Kidney tubule cell (primary cell): ENCODE measurements around the gene FGF14.

Source experiments
- DNase-seq: peaks from one replicate; pipeline ENCODE4 v3.0.0-alpha.2; 2018; ENCODE audit warnings: low spot score

Gene FGF14

DNA sequence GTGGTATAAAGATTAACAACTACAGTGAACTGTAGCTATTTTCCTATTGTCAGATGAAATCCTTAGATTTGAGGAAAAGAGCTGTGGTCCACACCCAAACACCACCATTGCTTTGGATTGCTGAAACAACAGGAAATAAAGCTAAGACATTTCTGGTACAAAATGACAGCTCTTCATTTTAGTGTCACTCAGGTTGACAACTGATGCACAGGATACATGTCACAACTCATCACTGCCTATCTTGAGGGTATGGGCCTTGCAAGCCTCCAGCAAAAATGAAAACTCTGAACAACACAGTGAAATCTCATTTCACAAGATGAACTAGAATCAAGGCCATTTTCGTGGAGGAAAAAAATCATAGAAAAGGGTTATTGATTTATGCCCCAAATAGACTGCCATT lies 609.7 kb downstream of the FGF14 start:
- no peak for DNase-seq

DNA sequence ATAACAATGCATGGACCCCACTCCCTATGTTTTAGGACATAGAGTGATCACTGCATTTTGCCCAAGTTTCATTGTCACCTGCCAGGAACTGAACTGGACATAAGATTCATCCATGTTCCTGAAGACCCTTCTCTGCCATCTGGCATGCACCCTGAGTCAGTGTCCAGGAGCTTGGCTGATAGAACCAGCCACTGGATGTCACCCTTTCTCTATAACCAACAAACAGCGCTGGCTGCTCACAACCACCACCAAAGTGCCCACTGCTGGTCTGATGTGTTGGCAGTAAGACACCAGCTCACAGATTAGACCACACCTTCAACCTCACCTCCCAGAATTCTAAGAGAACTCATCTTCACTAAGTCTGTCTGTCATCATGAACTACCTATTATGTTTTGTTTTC lies 616.0 kb downstream of the FGF14 start:
- DNase-seq = peak; percentile 50

DNA sequence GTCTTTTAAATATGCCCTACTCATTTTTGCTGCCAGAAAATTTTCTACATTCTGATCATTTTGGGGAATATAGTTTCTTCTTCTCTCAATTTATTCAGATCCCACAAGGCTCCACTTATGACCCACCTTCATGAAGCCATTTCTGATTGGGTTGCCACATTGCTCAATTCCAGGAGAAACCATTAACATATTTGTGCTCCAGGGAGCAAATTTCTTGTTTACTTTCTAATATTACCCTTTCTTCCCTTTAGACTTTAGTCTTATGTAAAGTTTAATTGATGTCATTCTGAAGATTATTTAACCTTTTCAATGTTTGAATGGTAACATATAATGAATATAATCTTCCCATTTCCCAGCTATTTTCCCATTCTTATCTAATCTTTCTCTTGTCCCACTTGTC lies 617.5 kb downstream of the FGF14 start:
- DNase-seq = no peak

DNA sequence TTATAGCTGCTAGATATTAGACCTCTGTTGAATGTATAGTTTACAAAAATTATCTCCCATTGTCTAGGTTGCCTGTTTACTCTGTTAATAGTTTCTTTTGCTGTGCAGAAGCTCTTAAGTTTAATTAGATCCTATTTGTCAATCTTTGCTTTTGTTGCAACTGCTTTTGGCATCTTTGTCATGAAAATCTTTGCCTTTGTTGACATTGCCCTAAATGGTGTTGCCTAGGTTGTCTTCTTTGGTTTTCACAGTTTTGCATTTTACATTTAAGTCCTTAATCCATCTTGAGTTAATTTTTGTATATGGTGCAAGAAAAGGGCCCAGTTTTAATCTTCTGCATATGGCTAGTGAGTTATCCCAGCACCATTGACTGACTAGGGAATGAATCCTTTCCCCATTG lies 618.3 kb downstream of the FGF14 start:
- no peak for DNase-seq

DNA sequence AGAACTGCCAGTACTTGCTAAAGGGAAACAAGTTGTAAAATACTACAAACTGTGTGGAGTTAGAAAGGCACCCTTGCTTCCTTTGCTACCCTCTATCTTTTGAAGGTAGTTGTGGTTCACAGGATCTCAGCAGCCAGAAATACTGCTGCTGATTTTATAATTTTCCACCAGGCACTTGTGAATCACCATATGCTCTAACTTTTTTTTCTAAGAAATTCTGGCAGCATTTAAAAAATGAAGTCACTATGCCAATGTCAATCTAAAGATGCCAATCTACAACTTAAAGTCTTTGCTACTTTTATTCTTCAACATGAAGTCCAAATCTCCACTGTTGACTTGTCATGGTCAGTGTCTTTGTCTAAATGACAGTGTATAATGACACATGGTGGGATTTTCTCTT lies 621.6 kb downstream of the FGF14 start:
- no peak for DNase-seq

DNA sequence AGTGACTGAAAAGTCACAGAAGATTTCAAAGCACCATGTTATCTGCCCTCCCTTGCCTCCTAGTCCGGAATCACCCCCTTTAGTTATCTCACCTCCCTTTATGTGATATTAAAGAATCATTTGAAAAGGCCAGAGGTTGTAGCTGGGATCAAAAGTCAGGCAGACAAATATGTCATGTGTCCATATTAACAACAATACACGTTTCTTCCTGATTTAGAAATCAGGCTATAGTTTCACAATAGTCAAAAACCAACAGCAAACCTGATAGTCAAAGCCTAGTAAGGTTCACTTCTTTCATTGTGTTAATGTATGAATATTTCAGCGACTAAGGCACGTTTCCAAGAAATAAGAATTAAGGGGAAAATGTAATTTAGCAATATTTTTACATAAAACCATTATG lies 622.7 kb downstream of the FGF14 start:
- DNase-seq = no peak

DNA sequence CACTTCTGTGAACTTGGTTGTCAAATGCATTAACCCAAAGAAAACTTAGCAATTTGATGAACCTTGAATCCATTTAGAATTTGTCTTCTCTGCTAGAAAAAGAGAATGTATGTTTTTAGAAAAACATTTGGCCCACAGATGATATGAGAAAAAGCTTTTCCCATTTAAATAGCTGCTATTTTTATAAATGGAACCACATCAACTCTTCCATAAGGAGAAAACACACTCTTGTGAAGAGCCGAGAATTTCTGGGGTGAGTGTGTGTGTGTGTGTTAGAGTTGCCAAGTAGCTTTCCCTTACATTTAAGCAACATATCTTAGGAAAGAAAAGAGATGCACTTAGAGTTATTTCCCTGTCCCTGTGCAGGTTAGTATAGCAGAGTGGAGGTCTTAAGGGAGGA lies 626.6 kb downstream of the FGF14 start:
- DNase-seq = no peak

DNA sequence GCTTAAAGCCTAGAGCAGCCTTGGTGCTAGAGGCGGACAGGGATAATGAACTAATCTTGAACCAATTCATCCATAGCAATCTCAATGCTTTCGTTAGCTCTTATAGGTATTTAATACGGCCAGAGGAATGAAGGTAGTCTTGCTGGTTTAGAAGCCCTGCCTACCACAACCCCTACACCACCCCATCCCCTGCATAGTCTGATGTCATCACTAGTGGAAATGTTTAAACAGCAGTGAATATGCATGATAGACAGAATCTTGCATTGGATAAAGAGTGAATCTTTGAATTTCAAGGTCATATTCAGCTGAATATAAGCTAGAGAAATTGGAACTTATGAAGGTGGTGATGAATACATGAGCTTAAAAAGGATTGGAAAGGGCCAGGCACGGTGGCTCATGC lies 627.5 kb downstream of the FGF14 start:
- no peak for DNase-seq

DNA sequence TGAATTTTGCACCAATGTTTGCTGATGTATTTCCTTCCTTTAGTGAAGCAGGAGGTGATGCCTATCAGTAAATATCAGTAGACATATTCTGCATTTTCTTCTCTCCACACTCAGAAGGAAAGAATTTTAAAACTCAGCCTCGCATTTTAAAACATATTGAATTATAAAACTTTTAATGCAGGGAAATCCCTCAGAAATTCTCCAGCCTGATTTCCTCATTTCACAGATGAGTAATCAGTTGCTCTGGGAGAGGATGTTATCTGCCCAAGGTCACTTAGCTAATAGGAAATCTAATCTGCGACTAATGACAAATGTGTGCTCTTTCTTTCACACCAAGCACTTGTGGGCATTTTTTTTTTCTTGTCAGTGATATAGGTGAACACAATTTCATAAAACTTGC lies 628.8 kb downstream of the FGF14 start:
- peak; percentile 65 for DNase-seq

DNA sequence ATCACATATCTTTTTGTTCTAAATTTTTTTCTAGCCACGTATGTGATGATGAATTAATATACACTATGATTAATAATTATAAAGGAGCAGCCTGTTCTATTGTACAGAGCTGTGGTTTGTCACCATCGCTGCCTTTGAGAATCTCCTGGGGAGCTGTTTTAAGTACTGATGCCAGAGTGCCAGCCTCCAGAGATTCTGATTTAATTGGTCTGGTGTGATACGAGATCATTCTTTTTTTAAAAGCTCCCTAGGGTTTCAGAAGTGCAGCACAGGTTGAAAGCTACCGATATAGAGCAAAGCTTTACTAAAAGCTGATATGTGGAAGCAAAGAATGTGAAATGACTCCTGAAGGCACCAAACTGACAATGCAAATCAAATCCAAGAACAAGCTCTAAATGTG lies 634.7 kb downstream of the FGF14 start:
- DNase-seq = no peak

DNA sequence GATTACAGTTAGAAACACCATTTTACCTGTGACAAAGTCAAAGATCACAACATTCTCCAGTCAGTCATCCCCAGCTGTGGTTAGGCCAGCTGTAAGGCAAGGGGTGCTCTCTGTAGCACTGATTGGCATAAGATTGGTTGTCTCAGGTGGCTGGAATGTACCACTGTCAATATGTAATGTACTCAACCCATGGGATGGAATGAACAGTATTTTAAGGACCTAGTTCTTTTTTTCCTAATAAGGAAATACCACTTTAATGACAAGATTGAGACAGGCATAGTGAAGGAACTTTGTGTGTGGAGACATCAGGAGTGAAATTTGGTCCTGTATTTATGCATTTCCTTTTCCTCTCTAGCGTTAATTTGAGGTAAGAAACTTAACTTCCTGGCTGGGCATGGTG lies 638.7 kb downstream of the FGF14 start:
- peak; percentile 89 for DNase-seq

DNA sequence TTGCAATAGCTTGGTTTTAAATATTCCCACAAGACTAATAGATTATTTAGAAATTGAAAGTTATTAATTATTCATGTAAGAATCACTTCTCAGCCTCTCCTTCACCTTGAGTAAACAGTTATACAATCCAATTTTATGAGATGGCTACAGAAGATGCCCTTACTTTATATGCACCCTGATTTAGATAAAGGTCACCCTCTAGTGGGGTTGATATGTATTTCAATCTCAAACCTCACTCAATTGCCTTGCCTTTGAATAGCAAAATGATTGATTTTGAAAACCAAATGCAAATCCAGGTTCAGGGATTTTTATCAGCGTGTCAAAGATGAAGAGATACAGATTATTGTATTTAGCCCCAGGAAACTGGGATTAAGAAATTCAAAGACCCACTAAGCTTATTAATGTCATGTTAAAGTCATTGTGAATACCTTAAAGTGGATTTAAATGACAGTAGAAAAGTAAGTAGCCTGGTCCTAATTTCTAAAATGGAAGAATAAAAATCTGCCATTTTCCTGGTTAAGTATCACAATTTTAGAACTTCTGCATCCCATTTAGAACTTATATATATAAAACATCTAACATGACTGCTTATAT lies 644.3 kb downstream of the FGF14 start:
- DNase-seq = peak; percentile 58

DNA sequence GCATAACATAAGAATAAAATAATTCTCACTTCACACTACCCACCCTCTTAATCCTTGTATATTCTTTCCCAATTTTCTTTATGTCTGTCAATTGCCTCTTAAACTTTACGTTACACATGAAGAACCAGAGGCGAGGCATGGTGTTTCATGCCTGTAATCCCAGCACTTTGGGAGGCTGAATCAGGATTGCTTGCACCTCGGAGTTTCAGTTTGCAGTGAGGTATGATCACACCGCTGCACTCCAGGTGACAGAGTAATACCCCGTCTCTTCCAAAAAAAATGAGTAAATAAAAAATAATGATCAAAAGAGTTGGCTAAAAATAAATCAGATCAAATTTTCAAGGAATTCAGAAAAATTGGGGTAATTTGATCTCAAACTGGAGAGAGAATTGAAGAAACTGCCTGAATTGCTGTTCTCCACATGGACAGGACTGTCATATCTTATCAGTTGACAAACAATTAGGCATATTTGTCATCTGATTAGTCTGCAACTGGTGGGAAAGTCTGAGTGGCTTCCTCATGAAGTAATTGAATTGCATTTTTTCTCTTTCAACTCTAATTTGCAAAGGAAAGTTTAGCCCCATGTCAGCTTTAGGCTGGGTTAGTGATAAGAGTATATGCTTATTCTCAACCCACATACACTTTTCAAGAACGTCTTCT lies 646.5 kb downstream of the FGF14 start:
- DNase-seq = no peak

DNA sequence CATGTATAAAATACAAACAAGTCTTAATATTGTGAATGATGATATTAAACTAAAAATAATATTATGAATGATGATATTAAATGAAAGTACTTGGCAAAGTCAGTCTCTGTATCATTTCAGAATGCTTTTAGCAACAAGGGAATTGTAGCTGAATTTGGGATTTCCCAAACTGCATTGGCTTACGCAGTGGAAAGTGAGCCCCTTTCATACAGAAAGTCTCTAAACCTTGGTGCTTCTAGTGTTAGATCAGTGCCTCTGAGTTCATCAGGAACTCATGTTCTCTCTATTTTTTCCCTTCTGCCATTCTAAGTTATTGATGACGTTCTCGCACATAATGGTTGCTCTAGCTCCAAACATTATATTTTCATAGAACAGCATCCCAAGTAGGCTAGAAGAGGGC lies 649.4 kb downstream of the FGF14 start:
- DNase-seq = no peak

DNA sequence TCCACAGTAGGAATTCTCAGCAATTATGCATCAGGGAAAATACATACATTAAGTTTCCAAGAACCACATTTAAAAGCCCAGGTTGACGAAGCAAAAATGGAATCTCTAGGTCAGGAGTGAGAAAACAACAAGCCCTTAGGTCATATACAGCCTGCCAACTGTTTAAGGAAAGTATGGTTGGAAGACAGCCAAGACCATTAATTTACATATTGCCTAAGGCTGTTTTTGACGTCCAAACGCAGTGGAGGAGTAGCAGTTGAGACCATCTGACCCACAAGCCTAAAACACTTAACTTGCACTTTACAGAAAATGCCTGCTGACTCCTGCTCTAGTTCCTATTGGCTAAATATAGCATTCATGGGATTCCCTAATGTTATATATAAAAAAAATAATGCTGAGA lies 650.4 kb downstream of the FGF14 start:
- peak; percentile 63 for DNase-seq

DNA sequence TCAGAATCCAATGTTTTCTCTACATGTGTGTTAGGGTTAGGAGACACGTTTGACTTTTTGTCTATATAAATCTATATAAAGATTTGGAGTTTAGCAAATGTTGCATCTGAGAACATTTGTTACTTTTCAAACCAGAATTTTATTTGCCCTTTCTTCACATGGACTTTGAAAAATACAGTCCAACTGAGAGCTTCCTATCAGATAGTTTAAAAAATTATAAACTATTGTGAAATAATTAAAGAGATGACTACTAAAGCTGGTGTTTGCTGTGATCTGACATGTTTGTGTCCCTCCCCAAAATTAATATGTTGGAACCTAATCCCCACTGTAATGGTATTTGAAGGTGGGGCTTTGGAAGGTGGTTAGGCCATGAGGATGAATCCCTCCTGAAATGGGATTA lies 652.3 kb downstream of the FGF14 start:
- DNase-seq = no peak

DNA sequence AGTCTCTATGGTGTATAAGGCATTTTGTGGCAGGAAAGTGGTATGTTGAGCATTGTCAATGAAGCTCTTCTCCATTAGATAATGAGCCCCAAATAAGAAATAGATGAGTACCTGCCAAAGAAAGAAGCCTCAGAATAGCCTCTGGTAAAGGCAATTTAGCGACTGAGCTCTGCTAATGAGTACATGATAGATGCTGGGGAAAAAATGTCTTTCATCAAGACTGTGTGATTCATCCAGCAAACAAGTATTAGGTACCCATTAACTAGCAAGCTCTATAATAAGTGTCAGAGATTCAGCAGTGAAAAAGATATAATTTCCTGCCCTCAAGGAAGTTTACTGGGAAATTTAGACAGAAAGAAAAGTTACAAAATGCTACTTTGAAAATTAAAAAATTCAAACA lies 654.8 kb downstream of the FGF14 start:
- DNase-seq = peak; percentile 76

DNA sequence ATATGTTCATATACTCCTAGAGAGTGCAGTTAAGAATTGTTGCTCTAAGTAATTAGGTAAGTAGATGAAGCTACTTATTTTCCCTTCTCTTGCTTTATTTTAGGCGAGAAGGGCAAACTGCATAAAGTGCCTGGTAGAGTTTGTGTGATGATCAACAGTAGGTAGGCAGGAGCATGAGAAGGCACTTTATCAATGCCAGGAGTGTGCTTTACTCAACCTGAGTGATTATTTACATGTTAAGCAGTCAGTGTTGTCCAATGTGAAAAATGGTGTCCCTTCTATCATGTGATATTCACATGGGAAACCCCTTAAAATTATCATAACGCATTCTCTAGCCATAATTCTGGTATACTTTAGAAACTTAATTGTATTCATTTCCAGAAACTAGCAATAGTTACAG lies 655.3 kb downstream of the FGF14 start:
- no peak for DNase-seq

DNA sequence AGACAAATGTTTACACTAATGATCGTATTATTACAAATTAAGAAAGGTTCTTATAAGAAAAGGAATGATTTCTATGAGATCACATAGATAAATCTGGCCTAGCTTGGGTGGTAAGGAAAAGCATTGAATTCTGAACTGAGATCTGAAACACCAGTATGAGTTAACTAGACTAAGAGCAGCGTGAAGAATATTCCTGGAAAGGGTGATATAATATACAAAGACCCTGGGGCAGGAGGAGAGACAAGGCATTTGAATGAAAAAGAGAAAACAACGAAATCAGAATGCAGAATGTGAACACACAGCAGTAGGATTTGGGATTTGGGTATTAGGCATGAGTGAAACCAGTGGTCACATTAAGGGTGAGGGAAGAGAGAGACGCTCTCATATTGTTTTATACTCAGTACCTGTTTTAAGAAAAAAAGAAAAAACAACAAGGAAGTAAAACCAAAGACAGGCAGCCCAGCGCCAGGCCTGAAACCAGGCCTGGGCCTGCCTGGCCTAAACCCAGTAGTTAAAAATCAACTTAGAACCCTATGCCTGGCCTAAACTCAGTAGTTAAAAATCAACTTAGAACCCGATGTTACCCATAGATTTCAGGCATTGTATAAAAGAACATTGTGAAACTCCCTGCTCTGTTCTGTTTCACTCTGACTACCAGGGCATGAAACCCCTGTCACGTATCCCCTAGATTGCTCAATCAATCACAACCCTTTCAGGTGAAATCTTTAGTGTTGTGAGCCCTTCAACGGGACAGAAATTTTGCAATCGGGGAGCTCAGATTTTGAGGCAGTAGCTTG lies 662.3 kb downstream of the FGF14 start:
- DNase-seq = peak; percentile 81

DNA sequence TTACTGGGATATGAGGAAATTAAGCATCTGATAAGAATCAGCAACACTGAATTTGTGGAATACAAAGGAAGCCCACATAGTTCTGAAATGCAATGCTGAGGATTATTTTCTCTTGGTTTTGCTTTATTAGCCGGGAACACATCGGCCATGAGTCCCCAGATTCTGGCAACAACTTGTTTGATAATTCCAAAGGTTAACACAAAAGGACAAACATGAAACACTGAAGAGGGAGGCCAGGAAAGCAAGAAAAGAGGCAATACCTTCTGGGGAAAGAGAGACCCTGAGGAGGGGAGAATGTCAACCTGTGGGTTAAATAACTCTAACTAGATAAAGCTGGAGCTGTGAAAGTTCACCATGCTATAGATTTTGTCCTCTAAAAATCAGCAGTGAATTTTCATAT lies 663.5 kb downstream of the FGF14 start:
- no peak for DNase-seq

DNA sequence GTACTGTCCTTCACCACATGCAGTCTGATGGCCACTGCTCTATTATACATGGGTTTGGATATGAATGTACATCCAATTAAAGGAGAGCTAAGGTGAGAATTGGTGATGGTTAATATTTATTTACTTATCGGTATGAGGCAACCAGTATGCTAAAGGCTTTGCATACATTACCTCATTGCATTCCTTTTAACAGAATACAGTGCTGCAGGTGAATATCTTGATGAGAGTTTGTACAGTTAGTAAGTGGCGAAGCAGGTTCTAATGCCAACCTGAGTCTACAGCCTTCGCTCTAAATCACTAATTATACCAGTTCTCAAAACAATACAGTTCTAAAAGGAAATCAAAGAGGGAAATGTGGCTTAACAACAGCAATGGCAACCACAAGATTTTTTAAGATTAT lies 665.3 kb downstream of the FGF14 start:
- DNase-seq = peak; percentile 10

DNA sequence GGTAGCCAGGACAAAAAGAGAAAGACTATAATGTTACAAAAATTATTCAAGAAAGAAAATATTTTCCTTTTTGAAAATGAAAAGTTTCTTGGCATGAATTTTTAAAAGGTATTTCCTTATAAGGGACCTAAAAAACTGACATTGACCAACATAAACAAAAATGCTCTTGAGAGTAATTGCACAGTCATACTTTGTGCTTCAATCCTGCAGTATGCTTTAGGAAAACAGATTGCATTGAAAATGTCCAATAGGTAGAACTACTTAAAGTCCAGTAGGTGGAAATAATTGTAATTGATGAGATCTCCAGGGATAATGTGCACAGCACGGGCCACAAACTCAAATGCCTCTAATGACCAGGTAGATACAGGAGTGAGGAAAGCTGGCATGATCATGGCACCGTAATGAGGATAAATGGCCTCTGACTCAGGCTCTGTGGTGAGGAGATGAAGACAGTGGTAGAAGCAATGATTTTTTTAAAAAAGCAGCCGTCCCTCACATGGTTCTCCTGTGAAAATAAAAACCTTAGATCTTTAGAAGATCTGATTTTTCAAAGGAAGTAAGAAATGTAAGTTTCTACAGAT lies 671.3 kb downstream of the FGF14 start:
- DNase-seq = no peak

DNA sequence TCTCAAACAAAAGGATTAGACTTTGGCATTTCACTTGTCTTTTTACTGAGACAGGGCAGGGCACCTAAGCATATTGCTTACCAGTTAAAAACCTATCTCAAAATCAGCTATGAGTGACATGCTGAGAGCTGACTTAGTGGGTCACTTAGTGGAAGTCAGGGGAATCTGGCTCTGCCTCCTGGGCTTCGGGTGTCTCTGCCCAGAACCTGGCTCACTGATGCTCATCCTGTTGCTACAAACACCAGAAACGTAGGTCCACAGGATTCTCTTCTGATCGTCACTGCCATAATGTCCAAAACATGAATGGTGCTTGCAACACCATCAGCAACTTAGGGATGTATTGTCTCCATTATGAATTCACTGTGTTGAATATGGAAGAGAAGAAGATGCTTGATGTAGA lies 673.2 kb downstream of the FGF14 start:
- no peak for DNase-seq
